Stimulated activated CD8-positive, alpha-beta memory T cell treated with anti-CD3 and anti-CD28 coated beads, Interleukin-15, amount 100 ng/mL, for 1 hour (primary cell): ENCODE measurements around the gene SRP68.
A peak's percentile ranks its signal among the peaks of the same experiment; 100 is the strongest.

Experiments used
- DNase-seq: peaks from one replicate; pipeline ENCODE4 v3.0.0-alpha.2; 2020; ENCODE audit warnings: low read depth

The SRP68 gene

DNA sequence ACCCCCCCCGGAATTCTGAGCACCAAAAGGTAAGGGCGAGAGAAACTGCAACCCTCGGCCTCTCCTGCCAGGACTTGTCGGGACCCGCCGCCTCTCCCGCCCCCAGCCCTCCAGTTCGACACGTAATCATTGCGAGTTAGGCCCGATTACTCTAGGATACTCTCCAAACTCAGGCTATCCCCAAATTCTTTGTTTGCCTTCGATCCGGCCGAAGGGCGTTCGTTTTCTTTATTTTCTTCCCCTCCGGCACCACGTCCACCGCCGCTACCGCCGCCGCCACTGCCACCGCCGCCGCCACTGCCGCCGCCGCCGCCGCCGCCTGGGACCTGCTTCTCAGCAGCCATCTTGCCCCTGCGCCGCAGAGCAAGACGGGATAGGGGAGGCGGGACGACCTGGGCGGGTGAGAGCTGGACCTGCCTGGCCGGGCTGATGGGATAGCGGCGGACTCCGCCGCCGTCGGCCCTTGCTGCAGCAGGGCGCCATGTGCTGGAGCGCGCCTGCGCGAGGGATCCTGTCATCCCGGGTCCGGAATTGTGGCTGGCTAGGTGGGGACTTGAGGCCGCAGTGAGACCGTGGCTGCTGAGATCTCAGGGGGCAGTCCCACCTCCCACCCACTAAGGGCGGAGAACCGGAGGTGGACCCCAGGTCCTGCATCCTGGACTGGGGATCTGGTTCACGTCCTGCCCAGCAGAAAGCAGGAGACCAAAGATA is at the start of gene SRP68:
Gene SRP68 (minus strand): TSS at position 370 of the 711 bp plus-strand sequence. CDS start 26 bp downstream, at position 344.
- peak; percentile 70 for DNase-seq

DNA sequence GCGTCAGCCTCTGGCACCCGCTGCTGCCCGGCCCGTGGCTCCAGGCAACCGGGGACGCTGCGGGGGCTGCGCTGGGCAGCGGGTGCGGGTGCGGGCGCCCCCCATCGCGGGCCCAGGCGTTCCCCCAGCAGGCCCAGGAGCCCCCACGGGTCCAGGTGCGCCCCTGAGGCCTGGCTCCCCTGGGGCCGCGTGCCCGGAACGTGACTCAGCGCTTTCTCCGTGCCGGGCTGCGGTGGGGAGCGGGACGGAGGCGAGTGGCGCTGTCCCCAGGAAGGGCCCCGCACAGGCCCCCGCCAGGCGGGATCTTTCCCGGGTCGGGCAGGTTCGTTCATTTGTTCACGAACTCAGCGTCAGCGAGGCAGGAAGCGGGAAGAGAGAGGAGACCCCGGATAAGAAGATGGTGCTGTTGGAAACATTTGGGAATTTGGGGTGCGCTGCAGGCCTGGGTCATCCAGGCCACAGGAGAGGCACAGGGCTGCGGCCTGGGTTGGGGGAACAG is 49.7 kb upstream of the SRP68 start:
- DNase-seq: no peak

DNA sequence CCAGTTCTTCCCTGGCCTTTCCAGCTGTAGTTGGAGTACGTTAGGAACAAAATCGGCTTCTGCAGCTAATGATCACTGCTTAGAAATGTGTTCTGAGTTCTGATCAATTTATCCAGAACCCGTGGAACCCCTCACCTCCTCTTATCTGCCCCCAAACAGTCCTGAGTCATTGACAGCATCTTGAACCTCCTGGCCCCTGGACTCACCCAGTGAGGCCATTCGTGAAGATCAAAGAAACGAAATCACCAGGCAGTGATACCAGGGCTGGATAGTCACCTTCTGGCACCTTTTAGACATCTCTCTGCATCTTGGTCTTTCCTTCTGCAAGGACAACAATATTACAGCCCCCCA is 48.3 kb upstream of the SRP68 start:
- DNase-seq: no peak

DNA sequence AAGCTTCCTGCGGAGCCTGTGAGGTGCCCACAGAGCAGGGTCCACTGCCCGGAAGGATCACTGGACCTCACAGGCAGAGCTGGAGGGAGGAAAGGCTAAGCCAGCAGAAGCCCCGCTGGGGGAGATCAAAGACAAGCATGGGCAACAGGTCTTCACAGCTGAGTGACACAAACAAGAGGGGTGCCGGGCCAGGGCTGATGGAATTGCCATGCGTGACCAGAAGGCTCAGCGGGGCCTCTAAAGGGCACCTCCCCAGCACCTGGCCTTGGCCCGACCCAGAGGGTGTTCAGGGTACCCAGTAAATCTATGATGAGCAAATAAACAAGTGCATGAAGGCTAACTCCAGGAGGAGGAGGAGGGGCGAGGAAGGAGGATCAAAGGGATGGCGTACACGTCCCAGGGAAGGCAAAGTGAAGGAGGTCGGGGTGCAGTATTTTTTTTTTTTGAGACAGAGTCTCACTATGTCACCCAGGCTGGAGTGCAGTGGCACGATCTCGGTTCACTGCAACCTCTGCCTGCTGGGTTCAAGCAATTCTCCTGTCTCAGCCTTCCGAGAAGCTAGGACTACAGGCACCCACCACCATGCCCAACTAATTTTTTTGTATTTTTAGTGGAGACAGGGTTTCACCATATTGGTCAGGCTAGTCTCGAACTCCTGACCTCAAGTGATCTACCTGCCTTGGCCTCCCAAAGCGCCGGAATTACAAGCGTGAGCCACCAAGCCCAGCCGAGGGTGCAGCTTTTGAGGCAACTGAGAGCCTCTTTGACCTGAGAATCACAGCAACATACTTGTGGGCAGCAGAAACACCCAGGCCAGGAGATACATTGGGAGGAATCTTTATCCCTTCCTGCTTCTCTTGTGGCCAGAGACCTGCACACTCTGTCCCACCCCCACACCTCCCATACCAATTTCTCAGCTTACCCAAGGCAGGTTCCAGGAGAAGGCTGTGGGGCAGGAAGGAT is 47.4 kb upstream of the SRP68 start:
- no peak for DNase-seq

GRCh38 chr17:76115138-76115754 is 42.9 kb upstream of the SRP68 start:
- DNase-seq: no peak

- DNase-seq: no peak
These were observed 39.6 kb upstream of the SRP68 start for GRCh38 chr17:76111956-76112355.

- no peak for DNase-seq
These were observed 35.2 kb upstream of the SRP68 start for GRCh38 chr17:76107509-76107908.

DNA sequence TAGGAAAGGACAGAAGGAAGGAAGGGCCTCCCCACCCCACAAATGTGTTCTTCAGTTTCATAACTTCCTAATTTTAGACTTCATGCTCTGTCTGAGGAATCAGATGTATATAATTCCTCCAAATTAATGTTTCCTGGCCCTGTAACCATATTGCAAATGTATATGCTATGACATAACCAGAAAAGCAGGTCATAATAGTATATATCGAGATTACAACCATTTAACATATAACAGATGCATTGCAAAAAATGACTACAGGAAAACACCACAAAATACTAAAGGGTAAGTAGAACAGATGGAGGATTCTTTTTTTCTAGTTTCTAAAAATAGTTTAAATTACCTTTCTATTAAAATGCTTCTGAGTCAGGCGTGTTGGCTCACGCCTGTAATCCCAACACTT is 34.4 kb upstream of the SRP68 start:
- DNase-seq: no peak

DNA sequence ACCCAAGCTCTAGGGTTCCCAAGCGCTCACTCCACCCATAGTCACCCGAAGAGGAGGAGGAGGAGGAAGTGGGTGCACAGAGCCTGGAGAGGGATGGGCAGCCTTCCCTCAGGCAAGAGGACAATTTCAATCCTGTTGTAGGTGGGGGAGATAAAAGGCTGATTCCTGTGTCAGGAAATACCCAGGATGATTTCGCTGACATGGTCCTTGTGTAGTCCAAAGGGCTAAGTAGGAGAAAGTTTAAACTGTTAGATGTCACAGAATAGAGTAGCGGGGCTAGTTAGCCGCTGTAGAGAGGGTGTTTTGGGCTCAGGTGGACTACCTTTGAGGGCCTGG is 32.5 kb upstream of the SRP68 start:
- no peak for DNase-seq

DNA sequence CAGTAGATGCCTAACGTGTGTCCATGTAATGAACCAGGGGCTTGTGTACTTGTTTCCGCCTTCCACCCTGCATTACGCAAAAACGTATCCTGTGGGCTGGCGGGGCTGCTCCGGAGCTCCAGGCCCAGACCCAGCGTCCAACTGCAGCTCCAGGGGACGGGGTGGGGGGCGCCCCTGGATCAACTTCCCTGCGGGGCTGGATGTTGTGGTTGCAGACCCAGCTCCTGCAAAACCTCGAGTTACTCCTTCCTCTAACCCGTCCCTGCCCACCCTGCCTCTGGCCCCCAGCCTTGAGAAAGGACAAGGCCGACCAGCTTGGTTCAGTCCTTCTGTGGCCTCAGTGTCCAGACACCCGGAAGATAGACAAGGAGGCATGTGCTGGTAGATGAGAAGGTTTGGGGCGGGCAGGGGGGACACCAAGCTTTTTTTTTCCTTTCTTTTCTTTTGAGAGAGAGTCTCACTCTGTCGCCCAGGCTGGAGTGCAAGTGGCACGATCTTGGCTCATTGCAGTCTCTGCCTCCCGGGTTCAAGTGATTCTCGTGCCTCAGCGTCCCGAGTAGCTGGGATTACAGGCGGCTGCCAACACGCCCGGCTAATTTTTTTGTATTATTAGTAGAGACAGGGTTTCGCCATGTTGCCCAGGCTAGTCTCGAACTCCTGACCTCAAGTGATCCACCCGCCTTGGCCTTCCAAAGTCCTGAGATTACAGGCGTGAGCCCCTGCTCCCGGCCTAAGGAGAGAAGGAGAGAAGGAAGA is 32.0 kb upstream of the SRP68 start:
- no peak for DNase-seq

DNA sequence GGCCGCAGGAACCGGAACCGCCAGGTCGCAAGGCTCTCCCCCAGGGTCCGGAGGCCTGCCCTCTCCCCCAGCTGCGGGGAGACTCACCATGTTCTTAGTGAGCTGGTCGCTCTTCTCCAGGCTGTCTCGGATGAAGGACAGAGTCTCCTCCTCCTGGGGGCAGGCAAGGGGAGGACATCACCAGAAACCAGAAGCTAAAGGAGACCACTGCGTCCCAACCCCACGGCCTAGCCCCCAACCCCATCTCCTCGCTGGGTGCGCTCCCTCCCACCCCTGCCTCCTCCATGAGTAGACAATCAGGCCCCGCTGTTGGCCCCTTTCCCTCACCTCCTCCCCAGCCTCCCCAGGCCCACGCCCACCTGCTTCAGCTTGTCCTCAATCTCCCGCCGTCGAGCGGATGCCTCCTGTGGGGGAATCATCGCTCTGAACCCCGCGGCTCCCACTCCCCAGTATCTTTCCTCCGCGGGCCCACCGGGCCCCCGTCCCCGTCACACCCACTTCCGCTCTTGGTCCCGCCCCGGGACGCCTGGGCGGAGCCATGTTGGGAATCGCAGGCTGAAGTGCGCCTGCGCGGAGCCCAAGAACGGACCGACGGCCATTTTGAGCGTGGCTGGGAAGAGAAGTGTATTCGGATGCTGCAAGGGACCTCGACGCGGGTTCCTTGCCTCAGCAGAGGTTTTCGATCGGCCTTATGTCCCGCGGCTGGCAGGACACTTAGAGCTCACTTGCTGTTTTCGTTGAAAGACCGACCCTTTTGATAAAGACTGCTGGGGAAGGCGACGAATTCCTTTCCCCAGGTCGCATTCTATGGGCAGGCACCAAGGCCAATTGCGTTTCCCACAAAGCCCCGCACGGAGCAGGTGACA is 31.2 kb upstream of the SRP68 start, which contains the start of gene EXOC7:
Gene EXOC7 (minus strand): TSS at position 514 of the 866 bp plus-strand sequence. CDS start 95 bp downstream, at position 419.
- peak; percentile 83 for DNase-seq

DNA sequence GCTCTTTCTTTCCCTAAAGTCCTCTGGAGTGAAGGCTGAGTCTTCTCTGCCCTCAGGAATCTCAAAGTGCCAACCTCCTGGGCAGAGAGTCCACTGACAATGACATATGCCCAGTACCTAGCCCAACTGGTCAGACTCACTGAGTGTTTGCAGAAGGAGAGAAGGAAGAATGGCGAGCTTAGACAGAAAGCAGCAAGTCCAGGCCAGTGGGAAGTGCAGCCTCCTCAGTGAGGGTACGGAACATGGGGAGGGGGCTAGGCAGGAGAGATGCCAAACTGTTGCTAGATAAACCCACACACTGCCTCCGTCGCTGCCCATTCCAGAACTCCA is 30.6 kb upstream of the SRP68 start:
- no peak for DNase-seq

DNA sequence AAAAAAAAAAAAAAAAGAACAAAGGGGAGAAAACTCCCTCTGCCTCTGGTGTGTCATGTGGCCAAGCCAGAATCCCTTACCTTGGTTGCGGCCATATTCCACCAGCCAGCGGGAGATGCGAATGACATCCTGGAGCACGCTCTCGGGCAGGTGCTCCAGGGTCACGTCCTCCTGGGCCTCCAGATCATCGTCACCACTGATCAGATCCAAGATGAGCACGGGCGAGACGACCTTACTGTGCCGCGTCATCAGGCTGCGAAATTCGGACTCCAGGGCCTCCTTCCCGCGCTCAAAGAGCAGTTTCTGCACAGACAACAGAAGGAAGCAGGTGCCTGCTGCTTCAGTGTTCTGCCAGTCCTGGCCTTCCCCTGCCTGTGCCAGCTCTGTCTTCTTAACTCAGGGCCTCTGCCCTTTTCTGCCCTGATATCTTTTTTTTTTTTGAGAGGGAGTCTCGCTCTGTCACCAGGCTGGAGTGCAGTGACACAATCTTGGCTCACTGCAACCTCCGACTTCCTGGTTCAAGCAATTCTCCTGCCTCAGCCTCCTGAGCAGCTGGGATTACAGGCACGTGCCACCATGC is 25.5 kb upstream of the SRP68 start:
- DNase-seq: no peak

- DNase-seq: no peak
These were observed 23.6 kb upstream of the SRP68 start for GRCh38 chr17:76095943-76096342.

GRCh38 chr17:76094046-76094445 is 21.7 kb upstream of the SRP68 start:
- no peak for DNase-seq

DNA sequence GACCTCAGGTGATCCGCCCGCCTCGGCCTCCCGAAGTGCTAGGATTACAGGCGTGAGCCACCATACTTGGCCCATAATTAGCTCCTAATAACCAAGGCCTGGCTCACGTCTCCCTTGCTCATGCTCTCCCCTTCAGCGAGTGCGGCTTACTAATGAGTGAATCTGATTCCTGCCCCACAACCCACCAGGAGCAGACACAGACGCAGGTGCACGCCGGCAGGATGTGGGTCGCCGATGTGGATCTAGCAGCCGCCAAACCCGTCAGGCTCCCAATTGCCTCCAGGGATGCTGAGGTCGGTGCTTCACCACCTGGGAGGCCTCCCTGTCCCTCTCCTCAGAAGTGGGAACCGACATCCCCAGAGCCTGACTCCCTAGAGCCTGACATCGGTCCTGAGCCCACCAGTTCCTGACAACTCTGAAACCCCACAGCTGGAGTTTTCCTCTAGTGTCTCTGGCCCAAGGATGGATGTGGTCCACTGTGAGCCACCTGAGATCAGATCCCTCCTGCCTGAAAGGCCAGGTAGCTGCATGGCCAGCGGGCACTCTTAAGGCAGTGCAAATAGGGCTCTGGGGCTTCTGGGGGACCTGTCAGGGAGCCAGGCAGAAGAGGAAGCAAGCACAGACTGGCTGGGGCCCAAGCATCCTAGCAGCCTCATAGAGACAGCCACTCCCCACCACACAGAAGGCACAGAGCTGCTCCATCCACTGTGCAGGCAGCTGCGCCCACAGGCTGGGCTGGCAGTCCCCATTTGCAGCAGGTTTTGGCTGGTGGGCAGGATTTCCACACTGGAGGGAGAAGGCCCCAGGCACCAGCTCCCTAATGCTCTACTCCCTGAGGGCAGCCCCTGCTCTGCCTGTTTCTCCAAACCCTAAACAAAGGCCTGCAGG is 20.5 kb upstream of the SRP68 start:
- no peak for DNase-seq

GRCh38 chr17:76091526-76092286 is 19.4 kb upstream of the SRP68 start:
- no peak for DNase-seq

GRCh38 chr17:76090517-76091129 is 18.3 kb upstream of the SRP68 start:
- no peak for DNase-seq
